GM21423 (cell line): Measurements from ENCODE around the gene GYG2.
"Not testable (repeated sequence)": the region's sequence is repeated elsewhere in the genome, so short reads cannot be mapped to it uniquely, and the experiment has no call there.

Experiments
- ATAC-seq: cut with Tn5 transposase; IDR thresholded peaks from one replicate; pipeline ENCODE4 v1.9.1; 2021; ENCODE audit warnings: mild to moderate bottlenecking, moderate library complexity; ENCODE audit not compliant: unreplicated experiment

The GYG2 gene

DNA sequence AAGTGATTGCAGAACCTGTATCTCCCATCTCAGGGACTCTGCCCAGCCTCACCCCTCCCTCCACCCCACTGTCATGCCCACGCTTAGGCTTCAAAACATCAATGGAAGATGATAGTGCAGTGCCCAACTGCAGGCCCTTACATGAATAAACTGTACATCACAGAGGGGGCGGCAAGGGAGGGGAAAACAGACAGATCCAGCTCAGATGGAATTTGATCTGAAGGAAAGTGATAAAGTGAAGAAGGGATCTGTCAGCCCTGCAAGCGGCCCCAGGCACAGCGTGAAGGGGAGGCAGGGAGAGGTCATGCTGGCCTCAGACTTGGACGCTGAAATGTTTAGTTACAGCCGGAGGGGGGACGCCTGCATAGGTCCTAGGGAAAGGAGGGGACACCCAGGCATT, 38.5 kb downstream of the GYG2 start:
- ATAC-seq, result no peak

DNA sequence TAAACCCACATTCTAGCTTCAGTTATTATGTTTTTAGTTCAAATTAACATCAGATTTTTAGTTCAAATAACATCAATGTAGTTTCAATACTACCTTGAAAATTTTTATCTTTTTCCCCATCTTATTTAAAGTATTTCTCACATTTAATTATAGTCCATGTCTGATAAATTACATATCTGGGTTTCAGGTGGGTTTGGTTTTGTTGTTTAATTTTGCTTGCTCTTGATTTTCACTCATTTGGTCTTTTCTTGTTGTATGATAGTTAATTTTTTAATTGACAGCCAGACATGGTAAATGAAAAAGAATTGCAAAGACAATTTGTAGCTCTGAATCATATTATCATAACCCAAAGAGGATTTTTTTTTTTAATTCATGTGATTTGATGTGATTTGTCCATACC, 41.9 kb downstream of the GYG2 start:
- no peak for ATAC-seq

DNA sequence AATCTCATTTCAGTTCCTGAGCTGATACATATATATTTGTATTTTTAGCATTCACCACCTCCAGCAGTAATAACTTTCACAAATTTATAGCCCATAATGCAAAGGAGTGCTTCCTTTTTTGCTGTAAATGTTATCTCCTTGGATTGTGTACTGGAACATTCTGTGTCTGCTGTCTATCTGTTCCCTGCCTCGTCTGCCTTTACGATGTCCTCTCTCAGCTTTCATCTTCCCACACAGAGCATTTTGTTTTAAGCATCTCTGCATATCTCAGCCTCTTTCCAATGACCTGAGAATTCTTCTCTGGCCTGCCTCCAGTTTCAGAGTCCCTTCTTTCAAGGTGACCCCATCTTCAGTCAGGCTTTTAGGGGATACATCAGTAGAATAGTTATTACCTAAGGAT, 43.1 kb downstream of the GYG2 start:
- no peak for ATAC-seq

DNA sequence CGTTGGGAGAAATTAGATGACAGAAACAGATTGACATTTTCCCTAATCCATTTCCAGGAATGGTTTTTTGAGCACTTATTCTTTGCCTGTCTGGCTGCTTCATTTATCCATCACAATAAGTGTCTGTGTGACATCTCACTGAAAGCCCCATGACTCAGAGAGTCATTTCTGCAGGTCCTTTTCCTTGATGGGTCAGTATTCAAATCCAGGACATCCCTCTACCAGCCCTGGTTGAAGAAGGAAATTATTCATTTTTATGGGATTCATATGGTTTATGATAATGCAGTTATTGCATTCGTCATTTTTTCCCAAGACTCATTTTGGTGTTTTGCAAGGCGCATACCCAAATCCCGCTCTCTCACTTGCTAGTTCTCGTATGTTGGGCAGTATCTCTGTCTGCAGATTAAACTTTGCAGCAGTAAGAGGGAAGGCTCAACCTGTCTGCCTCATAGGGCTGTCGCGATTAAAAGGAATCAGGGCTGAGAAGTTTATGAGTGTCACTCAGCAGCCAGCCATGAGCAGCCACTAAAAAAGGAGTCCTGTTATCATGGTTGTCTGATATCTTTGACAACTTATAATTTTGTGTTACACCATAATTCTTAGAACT, 44.0 kb downstream of the GYG2 start:
- ATAC-seq, result no peak

DNA sequence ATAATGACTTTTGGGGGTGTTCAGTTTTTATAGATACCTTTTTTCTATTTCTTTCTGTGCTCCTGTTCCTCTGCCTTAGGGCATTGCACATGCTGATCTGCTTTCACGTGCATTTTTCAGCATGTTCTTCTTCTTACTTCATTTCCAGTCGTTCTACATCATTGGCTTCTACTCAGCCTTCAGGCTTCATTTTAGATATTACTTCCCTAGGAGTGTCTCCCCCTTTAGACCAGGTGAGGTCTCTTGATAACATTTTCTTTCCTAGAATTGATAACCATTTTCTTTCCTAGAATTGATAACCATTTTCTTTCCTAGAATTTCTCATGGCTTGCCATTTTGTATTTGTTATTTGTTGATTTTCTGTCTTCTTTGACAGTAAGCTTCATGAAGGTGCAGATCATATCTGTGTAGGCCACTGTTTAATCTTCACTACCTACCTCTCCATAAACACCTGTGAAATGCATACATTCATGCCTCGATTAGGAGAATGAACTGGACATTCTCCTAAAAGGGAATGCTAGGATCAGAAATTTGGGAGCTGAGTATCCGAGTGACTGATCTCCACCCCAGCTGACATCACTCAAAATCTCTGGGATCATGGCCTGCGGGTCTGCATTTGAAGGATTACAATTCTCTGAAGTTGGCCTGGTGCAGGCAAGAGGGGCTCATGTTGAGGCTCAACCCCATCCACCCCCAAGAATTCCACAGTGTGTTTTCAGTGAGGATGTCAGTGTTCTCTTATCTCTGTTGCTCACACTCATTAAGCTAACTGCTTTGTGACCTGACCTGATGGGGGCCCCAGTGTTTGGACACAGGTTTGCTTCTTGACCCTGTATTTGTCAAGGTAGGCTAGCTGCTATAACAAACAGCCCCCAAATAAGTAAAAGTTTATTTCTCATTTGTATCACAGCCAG, 45.7 kb downstream of the GYG2 start:
- no peak for ATAC-seq

DNA sequence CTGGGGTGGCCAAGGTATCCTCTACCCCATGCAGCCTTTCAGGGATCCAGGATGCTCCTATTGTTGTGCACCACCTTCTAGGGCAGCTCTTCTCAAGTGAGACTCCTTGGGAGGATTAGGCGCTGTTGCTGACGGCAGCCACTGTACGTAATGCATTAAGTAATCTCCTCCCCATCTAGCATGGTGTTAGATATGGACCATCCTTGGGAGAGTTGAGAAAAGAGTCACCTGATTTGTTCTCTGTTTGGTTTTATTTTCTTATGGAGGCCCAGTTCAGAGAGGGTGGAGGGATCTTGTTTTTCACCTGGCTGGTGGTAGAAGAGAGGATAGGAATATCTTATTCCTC, 46.4 kb downstream of the GYG2 start:
- no peak for ATAC-seq

DNA sequence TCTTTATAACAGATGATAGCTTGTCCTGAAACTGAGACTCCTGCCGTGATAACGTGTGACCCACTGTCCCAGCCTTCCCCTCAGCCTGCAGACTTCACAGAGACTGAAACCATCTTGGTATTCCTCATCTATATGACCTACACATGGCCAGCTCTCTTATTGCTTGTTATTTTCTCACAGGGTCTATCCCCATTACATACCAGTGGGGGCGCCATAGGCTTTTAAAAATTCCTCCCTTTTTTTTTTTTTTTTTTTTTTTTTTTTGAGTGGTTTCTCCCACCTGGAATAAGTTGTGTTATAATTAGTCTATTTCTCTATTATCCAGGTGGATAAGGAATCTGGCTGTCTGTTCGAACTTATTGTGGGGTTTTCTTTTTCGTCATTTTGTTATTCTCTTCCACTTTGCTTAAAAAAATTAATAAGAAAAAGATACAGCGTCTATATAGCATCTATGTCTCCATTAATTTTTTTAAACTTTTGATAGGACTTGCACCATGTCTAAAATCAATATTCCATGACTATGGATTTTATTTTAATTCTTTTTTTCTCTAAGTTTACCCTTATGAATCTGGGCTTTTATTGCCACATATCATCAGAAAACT, 47.2 kb downstream of the GYG2 start:
- no peak for ATAC-seq

DNA sequence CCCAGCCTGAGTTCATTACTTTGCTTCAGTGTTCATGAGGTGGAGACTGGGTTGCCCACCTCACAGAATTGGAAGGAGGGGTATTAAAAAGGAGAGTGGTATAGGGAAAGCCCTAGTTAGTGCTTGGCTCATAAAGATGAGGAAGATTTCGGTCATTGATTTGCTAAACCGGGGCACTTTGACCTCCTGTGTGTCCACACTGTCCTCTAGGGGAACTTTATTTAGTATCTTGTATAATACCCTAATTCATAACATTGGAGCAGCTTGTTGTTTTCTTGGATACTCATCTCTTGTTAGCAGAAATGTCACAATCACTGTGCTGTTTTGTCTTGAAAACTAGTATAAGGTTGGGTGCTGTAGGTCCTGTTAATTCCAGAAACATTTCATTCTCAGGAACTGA, 49.8 kb downstream of the GYG2 start:
- ATAC-seq, result no peak

DNA sequence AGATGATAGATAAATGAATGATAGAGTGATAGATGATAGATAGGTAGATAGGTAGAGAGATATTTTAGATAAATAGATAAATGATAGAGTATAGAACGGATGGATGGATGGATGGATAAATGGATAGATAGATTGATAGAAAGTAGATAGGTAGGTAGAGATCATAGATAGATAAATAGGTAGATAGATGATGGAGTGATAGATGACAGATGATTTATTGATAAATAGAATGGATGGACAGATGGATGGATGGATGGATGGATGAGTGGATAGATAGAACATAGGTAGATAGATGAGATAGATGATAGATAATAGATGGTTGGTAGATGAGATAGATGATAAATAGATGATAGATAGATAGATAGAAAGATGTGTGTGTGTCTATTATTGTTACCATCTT, 50.9 kb downstream of the GYG2 start:
- no peak for ATAC-seq

DNA sequence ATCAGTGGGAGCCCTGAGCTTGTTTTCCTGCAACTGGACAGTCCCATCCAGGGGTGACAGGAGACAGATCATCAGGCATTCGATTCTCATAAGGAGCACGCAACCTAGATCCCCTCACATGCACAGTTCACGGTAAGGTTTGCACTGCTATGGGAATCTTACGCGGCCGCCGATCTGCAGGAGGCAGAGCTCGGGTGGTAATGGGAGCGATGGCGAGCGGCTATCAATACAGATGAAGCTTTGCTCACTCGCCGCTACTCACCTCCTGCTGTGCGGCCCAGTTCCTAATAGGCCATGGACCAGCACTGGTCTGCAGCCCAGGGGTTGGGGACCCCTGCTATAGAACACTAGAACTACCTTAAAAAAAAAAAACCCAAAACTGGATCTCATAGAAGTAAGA, 55.0 kb downstream of the GYG2 start:
- no peak for ATAC-seq

DNA sequence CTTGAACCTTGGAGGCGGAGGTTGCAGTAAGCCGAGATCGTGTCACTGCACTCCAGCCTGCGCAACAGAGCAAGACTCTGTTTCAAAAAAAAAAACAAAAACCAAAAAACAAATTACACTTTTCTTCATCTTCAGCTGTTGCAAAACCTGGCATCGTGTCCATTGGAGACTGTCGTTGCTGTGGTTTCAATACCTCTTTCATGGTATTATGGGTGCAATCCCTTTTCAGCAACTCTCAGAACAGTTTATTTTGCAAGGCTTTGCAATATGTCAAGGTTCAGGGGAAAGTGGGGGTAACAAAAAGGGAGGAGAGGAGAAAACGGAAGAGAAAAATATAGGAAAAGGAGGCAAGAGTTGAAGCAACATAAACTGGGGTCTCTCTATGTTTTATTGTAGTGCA, 59.6 kb downstream of the GYG2 start:
- no peak for ATAC-seq

DNA sequence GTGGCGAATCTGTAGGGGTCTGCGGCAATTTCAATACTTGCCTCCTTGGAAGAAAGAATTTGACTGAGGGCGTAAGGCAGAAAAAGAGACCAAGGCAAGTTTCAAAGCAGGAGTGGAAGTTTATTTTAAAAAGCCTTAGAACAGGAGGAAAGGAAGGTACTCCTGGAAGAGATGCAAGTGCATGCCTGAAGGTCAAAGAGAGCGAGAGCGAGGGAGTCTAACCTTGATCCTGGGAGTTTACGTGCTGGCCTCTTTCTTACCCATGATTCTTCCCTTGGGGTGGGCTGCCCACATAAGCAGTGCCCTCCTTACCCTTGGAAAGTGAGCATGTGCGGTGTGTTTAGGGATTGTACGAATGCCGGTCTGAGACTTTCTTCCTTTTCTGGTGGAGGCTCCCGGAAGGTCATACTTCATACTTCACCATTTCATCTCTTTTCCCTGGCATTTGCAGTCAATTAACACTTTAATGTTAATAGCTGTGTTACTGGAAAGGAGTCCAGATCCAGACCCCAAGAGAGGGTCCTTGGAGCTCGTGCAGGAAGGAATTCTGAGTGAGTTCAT, 60.4 kb downstream of the GYG2 start:
- no peak for ATAC-seq

DNA sequence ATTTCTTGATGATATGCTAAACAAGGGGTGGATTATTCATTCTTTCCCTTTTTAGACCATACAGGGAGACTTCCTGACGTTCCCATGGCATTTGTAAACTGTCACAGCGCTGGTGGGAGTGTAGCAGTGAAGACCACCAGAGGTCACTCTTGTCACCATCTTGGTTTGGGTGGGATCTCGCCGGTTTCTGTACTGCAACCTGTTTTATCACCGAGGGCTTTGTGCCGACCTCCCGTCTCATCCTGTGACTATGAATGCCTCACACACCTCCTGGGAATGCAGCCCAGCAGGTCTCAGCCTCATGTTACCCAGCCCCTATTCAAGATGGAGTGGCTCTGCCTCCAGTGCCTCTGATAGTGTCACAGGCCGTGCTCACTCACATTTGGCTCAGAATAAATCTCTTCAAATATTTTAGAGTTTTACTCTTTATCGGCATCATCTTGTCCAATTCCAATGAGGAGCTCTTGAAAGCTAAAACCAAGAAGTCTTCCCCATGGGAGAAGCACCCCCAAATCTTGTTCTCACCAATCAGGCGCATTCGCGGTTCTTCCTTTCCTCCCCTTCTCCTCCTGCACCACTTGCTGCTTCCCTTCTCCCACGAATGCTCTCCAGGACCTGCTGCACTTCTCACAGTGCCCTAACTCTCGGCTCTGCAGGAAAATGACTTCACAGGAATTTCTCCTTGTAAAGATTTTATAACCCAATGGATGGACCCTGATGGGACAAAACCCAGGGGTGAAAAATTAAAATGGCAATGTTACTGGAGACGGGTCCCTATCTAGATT, 61.2 kb downstream of the GYG2 start:
- not testable (repeated sequence) for ATAC-seq

DNA sequence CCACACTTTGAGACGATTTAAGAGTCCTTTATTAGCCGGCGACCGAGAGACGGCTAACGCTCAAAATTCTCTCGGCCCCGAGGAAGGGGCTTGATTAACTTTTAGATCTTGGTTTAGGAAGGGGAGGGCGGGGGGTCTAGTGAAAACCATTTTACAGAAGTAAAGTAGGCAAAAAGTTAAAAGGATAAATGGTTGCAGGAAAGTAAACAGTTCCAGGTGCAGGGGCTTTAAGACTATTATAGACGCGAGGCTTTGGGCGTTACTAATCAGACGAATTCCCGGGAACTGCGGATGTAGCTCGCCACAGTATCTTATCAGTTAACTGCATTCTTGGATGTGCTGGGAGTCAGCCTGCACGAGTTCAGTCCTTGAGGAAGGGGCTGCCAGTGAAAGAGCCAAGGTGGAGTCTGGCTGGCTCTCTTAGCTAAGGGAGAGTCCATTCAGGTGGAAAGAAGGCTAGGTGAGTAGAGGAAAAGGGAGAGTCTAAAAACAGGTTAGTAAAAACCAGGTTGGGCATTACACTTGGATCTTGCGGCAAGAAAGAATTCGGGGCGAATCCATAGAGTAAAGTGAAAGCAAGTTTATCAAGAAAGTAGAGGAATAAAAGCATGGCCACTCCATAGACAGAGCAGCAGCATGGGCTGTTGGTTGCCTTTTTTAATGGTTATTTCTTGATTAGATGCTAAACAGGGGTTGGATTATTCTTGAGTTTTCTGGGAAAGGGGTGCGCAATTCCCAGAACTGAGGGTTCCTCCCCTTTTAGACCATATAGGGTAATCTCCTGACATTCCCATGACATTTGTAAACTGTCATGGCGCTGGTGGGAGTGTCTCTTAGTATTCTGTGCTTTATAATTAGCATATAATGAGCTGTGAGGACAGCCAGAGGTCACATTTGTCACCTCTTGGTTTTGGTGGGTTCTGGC, 62.1 kb downstream of the GYG2 start:
- ATAC-seq, result not testable (repeated sequence)

DNA sequence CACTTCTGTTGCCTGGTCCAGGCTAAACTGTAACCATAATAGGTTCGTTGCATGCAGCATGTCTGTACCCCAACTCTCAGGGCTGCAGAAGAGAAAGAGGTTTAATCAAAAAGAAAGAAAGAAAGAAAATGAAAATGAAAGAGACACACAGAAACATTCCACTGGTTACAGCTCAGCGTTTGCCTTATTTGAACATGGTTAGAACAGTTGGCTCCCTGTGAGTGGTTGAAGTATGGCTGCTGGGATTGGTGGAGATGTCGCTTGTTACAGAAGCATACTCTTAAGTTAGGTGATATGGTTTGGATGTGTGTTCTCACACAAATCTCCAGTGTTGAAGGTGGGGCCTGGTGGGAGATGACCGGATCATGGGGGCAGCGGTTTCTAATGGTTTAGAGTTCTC, 64.1 kb downstream of the GYG2 start:
- ATAC-seq, result no peak

DNA sequence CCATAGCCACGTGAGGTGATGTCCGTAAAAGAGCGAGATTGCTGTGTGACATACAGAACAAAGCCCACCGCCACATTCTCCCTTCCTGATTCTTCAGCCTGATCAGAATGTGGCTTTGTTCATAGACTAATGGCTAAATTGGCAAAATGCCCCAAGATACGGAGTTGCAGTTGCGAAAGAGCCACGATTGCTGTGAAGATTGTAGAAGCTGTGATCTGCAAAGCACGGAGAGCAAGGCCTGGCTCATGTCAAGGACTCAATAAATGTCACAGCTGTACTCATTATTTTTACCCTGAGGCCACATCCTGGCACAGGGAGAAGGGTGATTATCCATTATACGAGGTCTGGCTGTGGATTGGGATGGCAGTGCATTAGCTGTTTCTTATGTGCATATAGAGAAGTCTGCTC, 66.2 kb downstream of the GYG2 start:
- ATAC-seq, result no peak

DNA sequence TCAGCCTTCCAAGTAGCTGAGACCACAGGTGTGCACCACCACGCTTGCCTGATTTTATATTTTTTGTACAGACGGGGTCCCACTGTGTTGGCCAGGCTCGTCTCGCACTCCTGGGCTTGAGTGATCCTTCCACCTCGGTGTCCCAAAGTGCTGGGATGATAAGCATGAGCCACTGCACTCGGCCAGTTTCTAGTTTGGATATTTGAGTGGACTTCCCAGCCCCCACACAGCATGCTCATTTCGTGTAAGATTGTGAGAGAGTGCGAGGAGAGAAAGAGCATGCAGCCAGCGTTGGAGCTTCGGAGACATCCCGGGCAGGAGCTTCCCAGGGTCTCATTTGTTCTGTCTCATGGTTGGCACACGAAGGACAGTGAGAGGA, 68.6 kb downstream of the GYG2 start:
- ATAC-seq, result no peak

DNA sequence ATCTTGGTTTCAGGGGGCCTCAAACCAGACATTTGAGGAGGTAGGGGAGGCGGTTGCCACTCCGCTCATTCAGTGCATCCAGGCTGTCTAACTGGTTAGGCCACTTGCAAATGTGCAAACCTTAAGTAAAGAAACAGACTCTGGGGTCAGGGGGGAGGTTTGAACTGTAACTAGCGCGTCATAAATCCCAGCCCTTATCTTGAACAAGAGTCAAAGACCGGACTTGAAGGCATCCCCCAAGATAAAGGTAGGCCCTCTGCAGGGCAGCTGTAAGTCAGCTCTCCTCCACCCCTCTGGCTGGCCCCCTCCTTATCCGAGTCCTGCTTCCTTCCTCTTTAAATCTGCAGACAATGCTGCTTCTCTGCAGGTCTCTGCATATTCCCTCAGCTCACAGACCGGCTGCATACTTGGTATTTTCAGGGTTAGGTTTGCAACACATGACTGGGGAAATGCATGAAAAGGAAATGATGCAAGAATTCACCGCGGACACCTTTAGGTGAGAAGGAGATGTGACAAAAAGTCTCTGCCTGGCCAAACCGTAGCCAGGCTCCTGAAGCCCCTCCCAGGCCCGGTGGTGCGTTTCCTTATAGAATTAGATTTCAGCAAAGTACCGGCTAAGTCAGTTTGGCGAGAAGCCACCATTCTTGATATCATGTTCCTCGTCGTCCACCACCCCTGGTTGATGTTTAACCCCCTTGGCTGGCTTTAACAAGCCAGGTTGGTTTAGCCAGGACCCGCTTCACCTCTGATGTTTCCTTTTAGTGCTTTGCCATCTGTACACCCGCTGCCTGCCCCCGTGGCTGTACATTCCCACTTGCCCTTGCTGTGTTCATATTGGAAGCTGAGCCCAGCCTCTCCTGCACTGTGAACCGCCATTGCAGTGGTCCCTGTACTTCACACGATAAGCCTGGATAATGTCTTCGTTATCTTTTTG, 69.2 kb downstream of the GYG2 start:
- ATAC-seq, result peak; percentile 55
